Suppressor macrophage (primary cell): ENCODE measurements around the gene AKIRIN1.
"Not testable (repeated sequence)": the region's sequence is repeated elsewhere in the genome, so short reads cannot be mapped to it uniquely, and the experiment has no call there.

ENCODE experiments used
- DNase-seq, 4 experiments: peaks; one replicate each; pipeline ENCODE4 v3.0.0-alpha.2; 2020 to 2022

Gene AKIRIN1

GRCh38 chr1:38997034-38997900 lies 6.2 kb downstream of the AKIRIN1 start:
- DNase-seq, result no peak

GRCh38 chr1:38997901-38998190 lies 6.8 kb downstream of the AKIRIN1 start:
- no peak for DNase-seq

DNA sequence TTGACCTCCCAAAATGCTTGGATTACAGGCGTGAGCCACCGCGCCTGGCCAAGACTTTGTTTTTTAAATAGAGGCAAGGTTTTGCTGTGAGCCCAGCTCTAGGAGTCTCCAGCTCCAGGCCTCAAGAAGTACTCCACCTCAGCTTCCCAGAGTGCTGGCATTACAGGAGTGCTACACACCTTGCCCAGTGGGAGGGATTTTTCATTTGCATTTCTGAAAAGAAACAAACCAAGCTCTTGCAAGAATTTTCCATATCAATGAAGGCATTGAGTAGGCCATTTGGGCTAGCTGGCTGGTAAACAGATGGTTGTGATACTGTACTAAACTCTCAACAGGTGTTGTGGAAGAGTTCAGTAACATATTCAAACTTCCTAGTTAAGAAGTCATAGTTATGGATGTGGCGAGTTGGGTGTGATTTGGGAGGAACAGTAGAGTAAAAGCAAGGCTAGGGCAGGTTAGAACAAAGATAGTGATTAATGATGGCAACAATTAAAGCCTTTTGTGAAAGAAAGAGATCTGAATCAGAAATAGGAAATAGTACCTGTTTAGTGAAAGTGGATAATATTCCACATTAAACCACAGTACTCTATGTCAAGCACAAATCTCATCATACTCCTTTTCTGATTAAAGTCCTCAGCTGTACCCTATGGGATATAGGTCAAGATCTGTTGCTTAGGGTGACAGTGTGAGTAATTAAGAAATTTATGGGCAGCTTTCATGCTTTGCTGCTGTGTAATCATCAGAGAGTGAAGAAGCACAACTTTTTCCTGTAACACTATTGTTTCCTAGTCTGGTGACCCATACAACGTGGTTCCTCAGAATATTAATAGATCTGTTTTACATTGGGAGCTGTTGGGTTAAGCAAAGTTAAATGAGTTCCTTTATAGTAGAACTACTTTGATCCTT lies 10.7 kb downstream of the AKIRIN1 start:
- DNase-seq, result peak; percentile 11 to 61 (median 35)

DNA sequence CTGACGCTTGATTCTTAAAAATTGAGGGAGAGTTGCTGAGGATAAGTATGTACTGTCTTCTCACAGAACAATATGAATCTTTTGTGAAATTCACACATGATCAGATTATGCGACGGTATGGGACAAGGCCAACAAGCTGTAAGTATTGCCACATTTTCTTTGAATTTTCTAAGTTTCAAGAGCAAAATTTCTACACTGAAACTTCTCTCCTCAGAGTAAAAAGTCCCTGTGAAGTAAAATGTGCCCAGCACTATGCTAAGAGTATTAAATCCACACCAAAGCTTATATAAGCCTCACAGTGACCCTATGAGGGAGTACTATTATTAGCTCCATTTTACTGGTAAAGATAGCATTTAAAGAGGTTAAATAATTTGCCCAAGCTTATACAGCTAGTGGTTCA lies 12.2 kb downstream of the AKIRIN1 start:
- peak in 3 of 4 experiments; percentile 20 to 53 (median 44) for DNase-seq

GRCh38 chr1:39003794-39004193 lies 12.7 kb downstream of the AKIRIN1 start:
- peak in 2 of 4 experiments; percentile 53 to 60 for DNase-seq

GRCh38 chr1:39006287-39006686 lies 15.2 kb downstream of the AKIRIN1 start:
- DNase-seq, result no peak

DNA sequence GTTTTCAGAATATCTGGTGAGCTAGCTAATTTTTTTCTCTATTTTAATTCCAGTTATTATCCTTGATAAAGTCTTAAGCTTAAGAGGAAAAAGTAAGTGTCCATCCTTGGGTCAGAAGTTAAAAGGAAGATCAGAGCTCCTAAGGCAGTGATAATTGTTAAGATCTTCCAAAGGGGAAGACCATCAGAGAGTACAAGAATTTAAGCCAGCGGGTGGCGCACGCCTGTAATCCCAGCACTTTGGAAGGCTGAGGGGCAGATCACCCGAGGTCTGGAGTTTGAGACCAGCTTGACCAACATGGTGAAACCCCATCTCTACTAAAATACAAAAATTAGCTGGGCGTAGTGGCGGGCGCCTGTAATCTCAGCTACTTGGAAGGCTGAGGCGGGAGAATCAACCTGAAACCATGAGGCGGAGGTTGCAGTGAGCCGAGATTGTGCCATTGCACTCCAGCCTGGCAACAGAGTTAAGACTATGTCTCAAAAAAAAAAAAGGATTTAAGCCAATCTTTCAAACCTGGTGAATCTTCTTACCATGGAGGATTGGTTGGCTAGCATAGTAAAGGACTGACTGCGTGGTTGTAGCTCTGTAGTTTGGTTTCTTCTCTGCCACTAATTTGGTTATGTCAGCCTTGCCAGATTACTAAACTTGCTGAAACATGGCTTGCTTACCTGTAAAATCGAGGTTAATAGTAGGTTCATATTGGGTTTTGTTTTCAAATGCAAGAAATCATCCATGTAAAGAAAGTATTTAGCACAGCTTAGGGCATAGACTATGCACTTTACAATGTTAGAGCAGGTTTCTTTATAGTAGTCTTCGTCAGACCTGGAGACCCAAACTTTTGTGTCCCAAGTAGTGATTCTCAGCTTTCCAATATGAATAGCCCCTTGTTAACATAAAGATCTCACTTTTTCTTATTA lies 15.9 kb downstream of the AKIRIN1 start:
- no peak for DNase-seq

GRCh38 chr1:39014956-39015355 lies 23.9 kb downstream of the AKIRIN1 start:
- DNase-seq, result not testable (repeated sequence)

GRCh38 chr1:39016604-39017171 lies 25.6 kb downstream of the AKIRIN1 start:
- no peak for DNase-seq

DNA sequence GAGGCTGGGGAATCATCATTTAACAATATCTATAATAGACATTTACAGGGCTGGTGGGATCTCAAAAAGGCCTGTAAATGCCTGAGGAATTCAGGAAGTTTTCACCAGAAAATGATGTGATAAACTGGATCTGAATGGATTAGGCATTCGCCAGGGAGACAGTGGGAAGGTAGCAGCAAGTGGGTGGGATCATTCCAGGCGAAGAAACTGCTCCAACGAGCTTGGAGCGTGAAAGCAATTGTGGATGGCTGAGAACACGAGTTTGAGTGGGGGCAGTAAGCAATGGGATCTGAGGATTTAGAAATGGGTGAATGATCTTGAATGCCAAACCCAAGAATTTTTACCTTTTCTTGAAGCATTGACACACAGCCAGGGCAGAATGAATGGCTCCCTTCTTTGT lies 26.2 kb downstream of the AKIRIN1 start:
- no peak for DNase-seq

- DNase-seq, result not testable (repeated sequence)
These were observed 29.4 kb downstream of the AKIRIN1 start for GRCh38 chr1:39020494-39020893.

GRCh38 chr1:39021426-39021825 lies 30.4 kb downstream of the AKIRIN1 start:
- DNase-seq, result no peak

DNA sequence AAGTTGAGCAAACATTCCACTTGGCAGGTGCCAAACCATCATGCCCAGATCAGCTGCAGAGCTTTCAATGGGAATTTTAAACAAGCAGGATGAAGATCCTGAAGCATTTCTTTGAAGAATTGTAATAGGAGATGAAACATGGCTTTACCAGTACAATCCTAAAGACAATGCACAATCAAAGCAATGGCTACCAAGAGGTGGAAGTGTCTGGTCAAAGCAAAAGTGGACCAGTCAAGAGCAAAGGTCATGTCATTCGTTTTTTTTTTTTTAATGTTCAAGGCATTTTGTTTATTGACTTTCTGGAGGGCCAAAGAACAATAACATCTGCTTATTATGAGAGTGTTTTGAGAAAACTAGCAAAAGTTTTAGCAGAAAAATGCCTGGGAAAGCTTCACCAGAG lies 32.1 kb downstream of the AKIRIN1 start:
- DNase-seq, result no peak

DNA sequence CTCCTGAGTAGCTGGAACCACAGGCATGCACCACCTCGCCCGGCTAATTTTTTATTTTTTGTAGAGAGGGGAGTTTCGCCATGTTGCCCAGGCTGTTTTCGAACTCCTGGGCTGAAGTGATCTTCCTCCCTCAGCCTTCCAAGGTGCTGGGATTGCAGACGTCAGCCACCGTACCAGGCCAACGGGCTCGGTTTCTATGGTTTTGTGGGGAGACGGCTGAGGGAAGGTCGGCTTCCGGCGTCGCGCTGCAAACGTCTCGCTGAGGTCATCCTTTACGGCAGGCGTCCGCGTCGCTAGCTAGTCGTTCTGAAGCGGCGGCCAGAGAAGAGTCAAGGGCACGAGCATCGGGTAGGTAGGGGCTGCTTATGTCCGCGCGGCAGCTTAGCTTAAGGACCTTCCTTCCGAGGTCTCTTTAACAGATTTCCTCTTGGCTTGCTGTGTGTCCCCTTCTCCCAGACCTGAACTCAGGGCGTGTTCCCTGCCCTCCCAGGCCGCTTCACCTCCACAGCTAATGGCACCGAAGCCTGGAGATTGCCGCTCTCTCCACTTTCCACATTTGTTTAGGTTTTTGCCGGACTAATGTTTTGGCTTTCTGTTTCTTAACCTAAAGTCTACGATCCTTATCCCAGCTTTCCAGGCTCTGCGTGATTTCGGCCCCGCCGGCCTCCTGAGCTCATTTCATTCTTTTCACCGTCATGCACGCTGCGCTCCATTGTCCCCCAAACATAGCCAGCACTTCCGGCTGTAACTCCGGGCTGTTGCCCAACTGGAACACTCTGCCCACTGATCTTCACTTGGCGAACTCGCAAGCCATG lies 35.2 kb downstream of the AKIRIN1 start, which contains the start of gene NDUFS5:
TSS of gene NDUFS5 (plus strand) at position 300 of the 815 bp plus-strand sequence. CDS start 2,375 bp downstream, outside the sequence.
- peak; percentile 92 to 95 (median 94) for DNase-seq

DNA sequence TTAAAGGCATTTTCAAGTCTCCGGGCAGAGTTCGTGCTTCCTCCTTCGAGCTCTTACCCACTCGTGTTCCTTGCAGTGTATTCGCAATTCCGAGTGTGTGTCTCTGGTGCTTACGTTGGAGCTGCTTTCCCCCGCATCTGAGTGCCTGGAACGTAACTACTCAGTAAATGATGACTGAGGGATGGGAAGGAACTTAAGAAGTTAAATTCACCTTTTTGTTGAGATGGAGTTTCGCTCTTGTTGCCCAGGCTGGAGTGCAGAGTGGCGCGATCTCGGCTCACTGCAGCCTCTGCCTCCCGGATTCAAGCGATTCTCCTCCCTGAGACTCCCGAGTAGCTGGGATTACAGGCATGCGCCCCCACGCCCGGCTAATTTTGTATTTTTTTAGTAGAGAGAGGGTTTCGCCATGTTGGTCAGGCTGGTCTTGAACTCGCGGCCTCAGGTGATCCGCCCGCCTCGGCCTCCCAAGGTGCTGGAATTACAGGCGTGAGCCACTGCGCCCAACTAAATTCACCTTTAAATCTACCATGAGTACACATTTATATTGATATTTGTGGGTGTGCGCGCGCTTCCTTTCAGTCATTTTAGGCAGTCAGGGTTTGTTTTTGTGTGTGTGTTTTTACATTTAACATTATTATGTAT lies 35.9 kb downstream of the AKIRIN1 start:
- peak in 1 of 4 experiments; percentile 76 for DNase-seq

DNA sequence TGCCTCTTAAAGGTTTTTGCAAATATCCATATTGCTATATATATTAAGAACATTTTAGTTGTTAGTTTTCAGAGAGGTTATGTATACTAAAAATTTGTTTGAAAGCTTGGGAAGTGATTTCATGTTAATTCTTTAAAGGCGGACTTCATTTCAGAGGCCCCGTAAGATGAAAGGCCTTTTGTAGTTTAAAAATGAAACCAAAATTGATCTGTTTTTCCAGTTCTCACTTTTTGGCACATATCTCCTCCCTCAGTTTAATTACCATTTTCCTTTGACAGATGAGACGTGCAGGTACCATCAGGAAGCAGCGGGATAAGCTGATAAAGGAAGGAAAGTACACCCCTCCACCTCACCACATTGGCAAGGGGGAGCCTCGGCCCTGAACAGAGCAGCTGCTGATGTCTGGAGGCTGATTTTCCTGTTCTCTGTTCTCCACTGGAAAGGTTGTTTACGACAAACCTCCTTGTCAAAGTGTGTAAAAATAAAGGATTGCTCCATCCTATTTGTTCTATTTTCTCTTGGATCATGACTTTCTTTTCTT lies 43.1 kb downstream of the AKIRIN1 start:
- no peak for DNase-seq

- no peak for DNase-seq
These were observed 45.6 kb downstream of the AKIRIN1 start for GRCh38 chr1:39036678-39037077.

- peak; percentile 11 to 36 (median 29) for DNase-seq
These were observed 52.4 kb downstream of the AKIRIN1 start for GRCh38 chr1:39043513-39043912.

GRCh38 chr1:39044762-39045161 lies 53.7 kb downstream of the AKIRIN1 start:
- DNase-seq, result peak; percentile 59 to 82 (median 76)

- no peak for DNase-seq
These were observed 54.2 kb downstream of the AKIRIN1 start for GRCh38 chr1:39045231-39045630.
